ENCODE results near the gene MYO5B.

DNA sequence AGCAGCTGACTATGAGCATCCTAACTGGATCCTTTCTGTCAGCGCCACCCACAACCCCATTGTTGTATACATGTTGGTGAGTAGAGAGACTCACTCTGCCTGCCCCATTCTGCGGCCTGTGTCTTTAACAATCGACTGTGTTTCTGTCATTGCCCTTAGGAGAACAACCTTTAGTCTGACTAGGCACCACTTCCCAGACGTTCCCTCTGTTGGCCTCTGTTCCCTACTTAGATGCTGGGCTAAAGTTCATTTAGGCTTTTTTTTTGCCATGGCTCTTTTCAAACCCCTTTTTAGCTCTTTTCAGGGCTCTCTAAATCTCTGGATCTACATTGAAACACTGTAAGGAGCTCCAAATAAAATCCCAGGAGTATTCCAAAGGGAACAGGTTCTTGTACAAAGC lies 361.1 kb downstream of the MYO5B start:
- TF ChIP-seq, protein P1, sequence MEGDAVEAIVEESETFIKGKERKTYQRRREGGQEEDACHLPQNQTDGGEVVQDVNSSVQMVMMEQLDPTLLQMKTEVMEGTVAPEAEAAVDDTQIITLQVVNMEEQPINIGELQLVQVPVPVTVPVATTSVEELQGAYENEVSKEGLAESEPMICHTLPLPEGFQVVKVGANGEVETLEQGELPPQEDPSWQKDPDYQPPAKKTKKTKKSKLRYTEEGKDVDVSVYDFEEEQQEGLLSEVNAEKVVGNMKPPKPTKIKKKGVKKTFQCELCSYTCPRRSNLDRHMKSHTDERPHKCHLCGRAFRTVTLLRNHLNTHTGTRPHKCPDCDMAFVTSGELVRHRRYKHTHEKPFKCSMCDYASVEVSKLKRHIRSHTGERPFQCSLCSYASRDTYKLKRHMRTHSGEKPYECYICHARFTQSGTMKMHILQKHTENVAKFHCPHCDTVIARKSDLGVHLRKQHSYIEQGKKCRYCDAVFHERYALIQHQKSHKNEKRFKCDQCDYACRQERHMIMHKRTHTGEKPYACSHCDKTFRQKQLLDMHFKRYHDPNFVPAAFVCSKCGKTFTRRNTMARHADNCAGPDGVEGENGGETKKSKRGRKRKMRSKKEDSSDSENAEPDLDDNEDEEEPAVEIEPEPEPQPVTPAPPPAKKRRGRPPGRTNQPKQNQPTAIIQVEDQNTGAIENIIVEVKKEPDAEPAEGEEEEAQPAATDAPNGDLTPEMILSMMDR (IDR thresholded peaks at IDR 0.05) = no peak
- no peak for TF ChIP-seq POLR2A (IDR thresholded peaks at IDR 0.05)
- TF ChIP-seq EP300 (IDR thresholded peaks at IDR 0.05) = no peak
- TF ChIP-seq POLR2AphosphoS5 (IDR thresholded peaks at IDR 0.05) = no peak
